NT2/D1 (cell line): Measurements from ENCODE around the gene CEP72.

Experiments
- DNase-seq: peaks from one replicate; pipeline ENCODE4 v3.0.0-alpha.2; 2011; ENCODE audit warnings: low read depth, low spot score
- H3K27me3 ChIP-seq: 2 replicates; pipeline ENCODE4 v1.6.0; 2011; ENCODE audit warnings: mild to moderate bottlenecking; ENCODE audit not compliant: insufficient read length, insufficient read depth
- H3K36me3 ChIP-seq: 2 replicates; pipeline ENCODE4 v1.6.1; 2011; ENCODE audit warnings: mild to moderate bottlenecking, low read length, mixed read lengths; ENCODE audit not compliant: insufficient read depth, insufficient read length
- H3K4me1 ChIP-seq: 2 replicates; pipeline ENCODE4 v1.5.1; 2011; ENCODE audit not compliant: insufficient read depth, insufficient read length
- H3K4me3 ChIP-seq: 2 replicates; pipeline ENCODE4 v1.5.1; 2011; ENCODE audit warnings: low read depth; ENCODE audit not compliant: insufficient read length
- H3K9ac ChIP-seq: 2 replicates; pipeline ENCODE4 v1.6.0; 2011; ENCODE audit warnings: low read depth; ENCODE audit not compliant: insufficient read length
- H3K9me3 ChIP-seq: 2 replicates; pipeline ENCODE4 v1.5.1; 2011; ENCODE audit warnings: mild to moderate bottlenecking, low read length; ENCODE audit not compliant: insufficient read depth
- SUZ12 ChIP-seq: IDR thresholded peaks from 2 replicates; pipeline ENCODE4 v1.6.1; 2011; ENCODE audit not compliant: insufficient read length, insufficient read depth; ENCODE audit errors: extremely low read depth
- YY1 ChIP-seq: IDR thresholded peaks from 2 replicates; pipeline ENCODE4 v1.6.1; 2011; ENCODE audit not compliant: insufficient read length, insufficient read depth
- ZNF274 ChIP-seq: IDR thresholded peaks from 2 replicates; pipeline ENCODE4 v1.6.1; 2011; ENCODE audit warnings: mild to moderate bottlenecking, low read depth, low read length

Gene CEP72

DNA sequence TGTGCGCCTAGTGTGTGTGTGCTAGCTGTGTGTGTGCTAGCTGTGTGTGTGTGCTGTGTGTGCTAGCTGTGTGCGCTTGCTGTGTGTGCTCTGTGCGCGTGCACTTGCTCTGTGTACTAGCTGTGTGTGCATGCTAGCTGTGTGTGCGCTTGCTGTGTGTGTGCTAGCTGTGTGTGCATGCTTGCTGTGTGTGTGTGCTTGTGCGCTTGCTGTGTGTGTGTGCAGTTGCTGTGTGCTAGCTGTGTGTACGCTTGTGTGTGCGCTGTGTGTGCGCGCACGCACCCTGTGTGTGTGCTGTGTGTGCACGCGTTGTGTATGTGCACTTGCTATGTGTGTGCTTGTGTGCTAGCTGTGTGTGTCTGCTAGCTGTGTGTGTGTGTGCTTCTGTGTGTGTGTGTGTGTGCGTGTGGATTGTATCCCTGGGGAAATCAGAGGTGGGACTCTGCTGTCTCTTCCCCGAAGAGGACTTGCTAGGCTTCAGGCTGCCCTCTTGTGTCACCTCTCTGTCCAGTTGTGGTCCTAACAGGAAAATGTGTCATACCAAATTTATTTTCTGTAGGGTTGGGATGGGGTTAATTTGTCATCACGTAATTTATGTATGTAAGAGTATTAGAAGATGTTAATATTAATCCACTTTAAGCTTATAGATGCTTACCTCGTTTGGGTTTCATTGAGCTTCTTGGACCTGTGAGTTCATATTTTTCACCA, 42.1 kb downstream of the CEP72 start:
- no peak overlapping the region for H3K9ac ChIP-seq
- no peaks in the 10 kb centered on the region for H3K27me3 ChIP-seq
- peaks cover 71% of the 10 kb centered on the region for H3K36me3 ChIP-seq
- peaks cover 20% of the 10 kb centered on the region; the same call in 1 of the 2 replicates for H3K9me3 ChIP-seq
- H3K4me1 ChIP-seq, result no peaks in the 10 kb centered on the region
- DNase-seq, result no peak
- no peak for TF ChIP-seq YY1
- TF ChIP-seq SUZ12, result no peak
- no peak for TF ChIP-seq ZNF274
- H3K4me3 ChIP-seq, result no peak overlapping the region

DNA sequence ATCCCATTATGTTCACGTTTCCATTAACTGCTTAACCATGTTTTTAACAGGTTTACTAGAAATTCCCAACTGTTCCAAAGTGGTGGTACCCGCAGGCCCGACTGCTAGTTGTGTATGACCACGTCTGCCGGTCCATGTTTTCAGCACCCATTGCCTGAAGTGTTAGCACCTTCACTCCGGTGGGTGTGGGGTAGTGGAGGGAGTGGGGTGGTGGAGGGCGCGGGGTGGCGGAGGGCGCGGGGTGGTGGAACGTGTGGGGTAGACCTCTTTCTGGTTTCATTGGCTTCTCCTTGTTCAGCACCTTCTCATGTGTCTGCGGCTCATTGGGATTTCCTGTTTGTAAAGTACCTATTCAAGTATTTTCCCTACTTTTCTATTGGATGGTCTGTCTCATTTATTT, 43.3 kb downstream of the CEP72 start:
- no peak for DNase-seq
- TF ChIP-seq SUZ12 (no peak), YY1 (no peak), ZNF274 (no peak)
- no peaks in the 10 kb centered on the region for H3K4me1 ChIP-seq
- no peaks in the 10 kb centered on the region for H3K27me3 ChIP-seq
- no peak overlapping the region for H3K9ac ChIP-seq
- H3K4me3 ChIP-seq, result no peak overlapping the region
- H3K9me3 ChIP-seq, result peaks cover 12% of the 10 kb centered on the region; the same call in 1 of the 2 replicates
- peaks cover 73% of the 10 kb centered on the region for H3K36me3 ChIP-seq

DNA sequence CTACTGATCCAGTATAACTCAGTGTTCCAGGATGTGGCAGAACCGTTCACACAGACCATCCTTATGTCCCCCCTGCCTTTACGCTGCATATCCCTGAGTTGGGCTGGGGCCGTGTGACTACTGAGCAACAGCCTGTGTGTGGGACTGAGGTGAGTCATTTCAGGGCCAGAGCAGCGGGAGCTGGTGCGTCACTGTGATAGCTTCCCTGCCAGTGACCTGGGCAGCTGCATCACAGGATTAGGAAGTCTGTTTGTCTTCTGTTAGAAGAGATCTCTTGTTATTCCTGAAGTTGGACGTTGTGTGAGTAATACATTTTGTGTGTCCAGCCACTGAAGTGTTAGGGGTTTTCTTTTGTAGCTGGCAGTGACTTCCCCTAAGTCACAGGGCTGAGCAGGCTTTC, 45.4 kb downstream of the CEP72 start:
- Histone ChIP-seq H3K27me3 (no peaks in the 10 kb centered on the region), H3K4me3 (no peak overlapping the region), H3K4me1 (no peaks in the 10 kb centered on the region), H3K9ac (no peak overlapping the region), H3K36me3 (peaks cover 74% of the 10 kb centered on the region), H3K9me3 (peaks cover 12% of the 10 kb centered on the region; the same call in 1 of the 2 replicates)
- TF ChIP-seq ZNF274 (no peak), SUZ12 (no peak), YY1 (no peak)
- DNase-seq, result no peak

DNA sequence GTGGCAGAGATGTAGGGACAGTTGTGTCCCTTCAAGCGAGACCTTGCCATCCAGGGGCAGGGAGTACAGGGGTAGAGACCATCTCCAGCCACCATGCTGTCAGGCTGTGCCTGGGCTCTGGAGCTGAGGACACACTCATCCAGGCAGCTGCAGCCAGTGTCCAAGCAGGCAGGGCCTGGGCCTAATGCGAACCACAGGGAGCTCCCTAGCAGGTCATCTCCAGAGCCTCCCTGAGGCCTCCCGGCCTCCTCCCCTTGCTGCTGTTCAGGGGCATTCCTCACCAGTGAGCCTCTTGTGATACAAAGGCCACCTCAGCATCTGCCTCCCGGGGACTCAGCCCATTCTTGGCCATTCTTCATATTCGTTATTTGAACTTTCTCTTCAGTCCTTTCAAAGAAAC, 46.0 kb downstream of the CEP72 start:
- DNase-seq, result no peak
- Histone ChIP-seq H3K27me3 (no peaks in the 10 kb centered on the region), H3K36me3 (peaks cover 74% of the 10 kb centered on the region), H3K4me3 (no peak overlapping the region), H3K9ac (no peak overlapping the region), H3K9me3 (peaks cover 12% of the 10 kb centered on the region; the same call in 1 of the 2 replicates), H3K4me1 (no peaks in the 10 kb centered on the region)
- TF ChIP-seq SUZ12 (no peak), ZNF274 (no peak), YY1 (no peak)

DNA sequence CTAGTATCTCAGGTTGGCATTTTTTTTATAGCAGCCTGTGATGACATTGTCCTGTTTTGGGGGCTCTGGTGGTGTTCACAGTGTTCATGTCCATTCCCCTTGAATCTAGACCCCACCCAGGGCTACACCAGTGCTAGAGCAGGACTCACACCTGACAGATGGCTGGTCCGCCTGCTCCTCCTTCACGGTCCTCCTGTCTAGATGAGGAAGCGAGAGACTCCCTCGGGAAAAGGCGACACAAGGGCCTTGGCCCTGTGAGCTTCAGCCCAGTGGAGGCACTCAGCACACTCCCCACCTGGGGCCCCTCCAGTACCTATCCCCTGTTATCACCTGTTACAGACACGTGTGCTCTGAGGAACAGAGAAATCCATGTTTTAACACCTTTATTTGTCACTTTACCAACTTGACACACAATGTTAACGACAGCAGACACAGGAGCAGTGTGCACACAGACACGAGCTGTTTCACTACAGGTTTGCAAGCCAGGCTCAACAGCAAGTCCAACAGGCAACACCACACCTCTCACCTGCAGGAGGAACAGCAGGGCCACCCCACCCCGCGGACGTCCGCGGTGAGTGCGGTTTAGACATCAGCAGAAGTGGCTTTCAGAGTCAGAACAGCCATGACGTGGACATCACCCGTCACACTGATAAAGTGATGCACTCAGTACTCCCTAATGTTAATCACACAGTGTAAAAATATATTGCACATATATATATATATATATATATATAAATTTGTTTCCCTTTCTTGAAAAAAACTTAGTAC, 47.5 kb downstream of the CEP72 start:
- Histone ChIP-seq H3K9ac (no peak overlapping the region), H3K27me3 (no peaks in the 10 kb centered on the region), H3K4me1 (no peaks in the 10 kb centered on the region), H3K4me3 (no peak overlapping the region), H3K36me3 (peaks cover 77% of the 10 kb centered on the region), H3K9me3 (0 out of 2 replicates have a peak, but pooled peaks cover under 1% of the 10 kb centered on the region)
- TF ChIP-seq SUZ12 (no peak), YY1 (no peak), ZNF274 (no peak)
- no peak for DNase-seq

DNA sequence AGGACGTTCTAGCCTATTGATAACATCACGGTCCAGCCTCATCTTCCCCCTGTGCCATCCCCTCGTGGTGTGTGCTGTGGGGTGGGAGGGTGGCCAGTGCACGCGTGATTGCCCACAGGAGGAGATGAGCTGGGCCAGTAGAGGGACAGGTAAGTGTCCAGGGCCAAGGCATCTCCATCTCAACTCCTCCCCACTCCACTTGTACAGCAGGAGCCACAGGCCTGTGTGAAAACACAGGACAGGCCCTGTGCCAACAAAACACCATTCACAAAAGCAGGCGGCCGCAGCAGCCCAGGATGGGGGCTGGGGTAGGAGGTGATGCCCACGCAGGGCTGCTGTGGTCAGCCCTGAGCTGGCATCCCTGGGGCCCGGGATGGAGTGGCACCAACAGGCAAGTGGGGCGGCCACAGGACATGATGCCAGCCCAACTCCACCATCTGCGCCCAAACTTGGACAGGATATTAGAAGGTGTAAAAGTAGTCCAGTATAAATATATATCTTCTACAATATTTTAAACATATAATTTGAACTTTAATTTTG, 48.4 kb downstream of the CEP72 start:
- no peak for DNase-seq
- no peak overlapping the region for H3K9ac ChIP-seq
- H3K9me3 ChIP-seq, result no peaks in the 10 kb centered on the region
- peaks cover 80% of the 10 kb centered on the region for H3K36me3 ChIP-seq
- TF ChIP-seq ZNF274 (no peak), YY1 (no peak), SUZ12 (no peak)
- H3K27me3 ChIP-seq, result no peaks in the 10 kb centered on the region
- H3K4me1 ChIP-seq, result no peaks in the 10 kb centered on the region
- H3K4me3 ChIP-seq, result no peak overlapping the region
